ENCODE results near the gene UNKL. TPM values are rescaled to one million over a fixed set of nuclear protein-coding genes. Genes with fewer than 3 reads are reported as not detected.
A peak's percentile ranks its signal among the peaks of the same experiment; 100 is the strongest.

The UNKL gene
- total and polyA plus RNA-seq, 8 donors: 4.8 to 75.0 (median 28.2) TPM

DNA sequence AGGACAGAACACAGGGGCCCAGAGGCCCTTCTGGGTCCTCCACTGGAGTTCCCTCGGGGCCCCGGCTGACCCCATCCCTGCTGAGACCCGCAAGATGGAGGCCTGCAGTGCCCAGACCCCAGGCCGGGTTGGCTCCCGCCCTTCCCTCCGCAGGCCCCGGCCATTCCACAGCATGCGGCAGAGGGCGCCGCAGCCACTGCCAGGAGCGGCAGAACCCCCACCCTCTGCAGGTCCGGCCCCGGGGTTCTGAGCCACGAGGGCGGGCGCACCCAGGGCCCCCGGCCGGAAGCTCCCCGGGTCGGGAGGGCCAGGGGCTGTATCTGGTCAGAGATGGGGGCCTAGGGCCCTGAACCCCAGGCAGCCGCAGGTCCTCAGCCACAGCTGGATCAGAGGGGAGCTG lies 14.0 kb upstream of the UNKL start:
- Histone ChIP-seq H3K4me1 (peaks cover 14 to 39% (median 35%) of the 10 kb centered on the region in 4 donors), H3K27ac (no peak overlapping the region), H3K4me3 (no peak overlapping the region), H3K9me3 (no peaks in the 10 kb centered on the region), H3K36me3 (no peaks in the 10 kb centered on the region), H3K27me3 (peaks cover 0 to 20% (median 0%) of the 10 kb centered on the region in 3 donors)
- intact Hi-C loops (cut with DNase I; ENCODE audit: low total_unique reads): no loop called here
- no peak for TF ChIP-seq POLR2AphosphoS5 (IDR thresholded peaks at IDR 0.05)
- TF ChIP-seq, protein P1, sequence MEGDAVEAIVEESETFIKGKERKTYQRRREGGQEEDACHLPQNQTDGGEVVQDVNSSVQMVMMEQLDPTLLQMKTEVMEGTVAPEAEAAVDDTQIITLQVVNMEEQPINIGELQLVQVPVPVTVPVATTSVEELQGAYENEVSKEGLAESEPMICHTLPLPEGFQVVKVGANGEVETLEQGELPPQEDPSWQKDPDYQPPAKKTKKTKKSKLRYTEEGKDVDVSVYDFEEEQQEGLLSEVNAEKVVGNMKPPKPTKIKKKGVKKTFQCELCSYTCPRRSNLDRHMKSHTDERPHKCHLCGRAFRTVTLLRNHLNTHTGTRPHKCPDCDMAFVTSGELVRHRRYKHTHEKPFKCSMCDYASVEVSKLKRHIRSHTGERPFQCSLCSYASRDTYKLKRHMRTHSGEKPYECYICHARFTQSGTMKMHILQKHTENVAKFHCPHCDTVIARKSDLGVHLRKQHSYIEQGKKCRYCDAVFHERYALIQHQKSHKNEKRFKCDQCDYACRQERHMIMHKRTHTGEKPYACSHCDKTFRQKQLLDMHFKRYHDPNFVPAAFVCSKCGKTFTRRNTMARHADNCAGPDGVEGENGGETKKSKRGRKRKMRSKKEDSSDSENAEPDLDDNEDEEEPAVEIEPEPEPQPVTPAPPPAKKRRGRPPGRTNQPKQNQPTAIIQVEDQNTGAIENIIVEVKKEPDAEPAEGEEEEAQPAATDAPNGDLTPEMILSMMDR (IDR thresholded peaks at IDR 0.05): peak in 1 of 7 experiments; percentile 9
- 20 to 73% (median 50%) methylated on average over 2 to 21 of the region's 21 CpGs for WGBS, 5 donors
- peak in 1 of 2 donors; percentile 74 for DNase-seq

- Histone ChIP-seq H3K9me3 (no peaks in the 10 kb centered on the region), H3K27ac (no peak overlapping the region), H3K36me3 (no peaks in the 10 kb centered on the region), H3K4me3 (no peak overlapping the region), H3K4me1 (peaks cover 14 to 39% (median 35%) of the 10 kb centered on the region in 4 donors), H3K27me3 (peaks cover 0 to 13% (median 0%) of the 10 kb centered on the region in 3 donors)
- TF ChIP-seq POLR2A (IDR thresholded peaks at IDR 0.05): no peak
- no peak for TF ChIP-seq POLR2AphosphoS5 (IDR thresholded peaks at IDR 0.05)
- TF ChIP-seq, protein P1 (IDR thresholded peaks at IDR 0.05): no peak
- no peak for TF ChIP-seq EP300 (IDR thresholded peaks at IDR 0.05)
- intact Hi-C loops (cut with DNase I; ENCODE audit: low total_unique reads): no loop called here
- 88 to 94% (median 89%) methylated on average over 17 to 53 of the region's 53 CpGs for WGBS, 5 donors
- DNase-seq: peak in 1 of 2 donors; percentile 13
Observed at GRCh38 chr16:1427473-1428461, 13.3 kb upstream of the UNKL start.

DNA sequence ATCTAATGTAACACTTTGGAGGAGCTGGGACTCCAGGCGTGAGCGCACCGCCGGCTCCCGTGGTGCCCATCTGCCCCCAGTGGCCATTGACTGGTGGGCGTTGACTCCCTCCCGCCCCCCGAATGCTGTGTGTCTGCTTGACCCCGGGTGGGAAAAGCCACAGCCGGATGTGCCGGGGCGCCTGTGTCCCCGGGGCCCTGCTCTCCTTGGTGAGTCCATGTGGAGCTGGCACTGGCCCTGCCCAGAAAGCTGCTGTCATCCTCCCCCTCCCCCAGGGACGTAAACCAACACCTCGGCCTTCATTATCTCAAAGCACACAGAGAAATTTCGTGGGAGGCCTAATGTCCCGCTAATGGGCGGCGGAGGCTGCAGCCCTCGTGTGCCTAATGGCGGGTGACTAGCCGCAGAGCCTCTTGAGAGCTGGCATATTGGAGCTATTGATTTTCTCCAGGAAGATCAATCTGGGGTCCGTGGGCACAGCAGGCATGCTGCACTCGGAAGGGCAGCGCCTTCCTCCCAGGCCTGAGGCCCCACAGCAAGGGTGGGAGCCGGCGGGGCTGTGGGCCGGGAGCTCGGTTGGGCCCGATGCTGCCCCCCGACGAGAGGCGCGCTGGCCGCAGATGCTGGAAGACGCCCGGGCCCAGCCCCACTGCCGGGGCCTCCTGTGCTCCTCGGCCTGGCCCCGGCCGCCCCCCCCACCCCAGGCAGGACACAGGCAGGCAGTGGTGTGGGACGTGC lies 12.4 kb upstream of the UNKL start:
- WGBS, 5 donors: 63 to 78% (median 69%) methylated on average over 15 to 42 of the region's 42 CpGs
- Histone ChIP-seq H3K36me3 (no peaks in the 10 kb centered on the region), H3K27me3 (peaks cover 0 to 4% (median 0%) of the 10 kb centered on the region in 3 donors), H3K4me1 (peaks cover 16 to 40% (median 37%) of the 10 kb centered on the region in 4 donors), H3K4me3 (no peak overlapping the region), H3K27ac (no peak overlapping the region), H3K9me3 (no peaks in the 10 kb centered on the region)
- TF ChIP-seq, protein P1 (IDR thresholded peaks at IDR 0.05): no peak
- TF ChIP-seq POLR2A (IDR thresholded peaks at IDR 0.05): no peak
- TF ChIP-seq POLR2AphosphoS5 (IDR thresholded peaks at IDR 0.05): no peak
- no peak for TF ChIP-seq EP300 (IDR thresholded peaks at IDR 0.05)
- intact Hi-C loops (cut with DNase I; ENCODE audit: low total_unique reads): no loop called here
- DNase-seq: peak in 1 of 2 donors; percentile 71

DNA sequence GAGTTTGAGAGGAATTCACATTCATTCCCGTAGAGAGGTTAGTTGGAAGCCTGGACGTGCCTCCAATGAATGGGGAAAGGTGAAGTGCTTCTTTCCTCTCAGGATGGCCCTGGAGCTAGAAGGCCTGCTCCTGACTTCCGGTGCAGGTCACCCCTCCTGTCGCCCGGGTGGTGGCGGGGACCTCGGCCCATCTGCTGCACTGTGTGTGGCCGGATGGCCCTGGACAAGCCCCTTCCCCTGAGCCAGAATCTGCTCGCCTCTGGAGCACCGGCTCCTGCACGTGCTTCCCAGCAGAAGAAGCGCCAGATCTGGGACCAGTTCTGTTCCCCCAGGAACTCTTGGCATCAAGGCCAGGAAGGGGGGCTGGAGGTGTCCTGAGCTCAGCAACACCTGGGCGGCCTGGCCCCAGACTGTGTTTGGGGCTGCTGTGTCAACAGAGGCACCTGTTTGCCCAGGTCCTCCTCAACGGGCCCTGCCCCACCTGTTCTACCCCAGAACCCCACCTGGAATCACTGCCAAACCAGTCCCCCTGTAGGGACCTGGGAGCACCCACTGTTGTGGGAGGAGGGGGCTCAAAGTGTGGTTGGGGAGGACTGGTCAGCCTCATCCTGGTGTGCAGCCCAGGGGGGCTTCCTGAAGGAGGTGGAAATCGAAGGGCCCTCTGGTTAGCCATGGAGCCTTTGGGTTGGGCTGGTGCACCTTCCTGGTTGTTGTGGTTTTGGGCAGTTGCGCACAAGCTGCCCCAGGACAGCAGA lies 11.3 kb upstream of the UNKL start:
- 80 to 88% (median 83%) methylated on average over 10 to 16 of the region's 16 CpGs for WGBS, 5 donors
- intact Hi-C loops (cut with DNase I; ENCODE audit: low total_unique reads): no loop called here
- Histone ChIP-seq H3K4me3 (no peak overlapping the region), H3K36me3 (no peaks in the 10 kb centered on the region), H3K27ac (no peak overlapping the region), H3K9me3 (no peaks in the 10 kb centered on the region), H3K27me3 (no peaks in the 10 kb centered on the region), H3K4me1 (peaks cover 23 to 38% (median 35%) of the 10 kb centered on the region in 4 donors)
- DNase-seq: no peak
- TF ChIP-seq POLR2AphosphoS5 (IDR thresholded peaks at IDR 0.05): no peak
- no peak for TF ChIP-seq EP300 (IDR thresholded peaks at IDR 0.05)
- TF ChIP-seq, protein P1 (IDR thresholded peaks at IDR 0.05): no peak
- TF ChIP-seq POLR2A (IDR thresholded peaks at IDR 0.05): no peak
